H9 (cell line): Measurements from ENCODE around the gene ARMC9. TPM values are rescaled to one million over a fixed set of nuclear protein-coding genes. Genes with fewer than 3 reads are reported as not detected.

Experiments
- DNase-seq: peaks from one replicate; pipeline ENCODE4 v3.0.0-alpha.2; 2017
- H2AFZ ChIP-seq: one replicate; pipeline ENCODE4 v1.6.1; 2013; ENCODE audit warnings: mild to moderate bottlenecking, low read length, control low read depth, moderate library complexity
- H2AK5ac ChIP-seq: 2 replicates; pipeline ENCODE4 v1.6.1; 2013; ENCODE audit warnings: low read length, control low read depth, mixed read lengths; ENCODE audit not compliant: insufficient read length
- H2BK120ac ChIP-seq: one replicate; pipeline ENCODE4 v1.6.1; 2013; ENCODE audit warnings: low read depth, mild to moderate bottlenecking, low read length, control low read depth, inconsistent platforms; ENCODE audit not compliant: poor library complexity, severe bottlenecking
- H2BK12ac ChIP-seq: 2 replicates; pipeline ENCODE4 v1.6.1; 2013; ENCODE audit warnings: low read length, control low read depth, mixed read lengths, low read depth; ENCODE audit not compliant: insufficient read length
- H2BK15ac ChIP-seq: 2 replicates; pipeline ENCODE4 v1.6.1; 2013; ENCODE audit warnings: low read depth, low read length, control low read depth
- H2BK20ac ChIP-seq: one replicate; pipeline ENCODE4 v1.6.1; 2013; ENCODE audit warnings: low read depth, mild to moderate bottlenecking, low read length, control low read depth, inconsistent platforms; ENCODE audit not compliant: poor library complexity, severe bottlenecking
- H2BK5ac ChIP-seq: 2 replicates; pipeline ENCODE4 v1.6.1; 2013; ENCODE audit warnings: low read length, control low read depth, mixed read lengths; ENCODE audit not compliant: insufficient read length
- H3K14ac ChIP-seq: 2 replicates; pipeline ENCODE4 v1.6.1; 2013; ENCODE audit warnings: low read length, control low read depth; ENCODE audit not compliant: insufficient read depth
- H3K18ac ChIP-seq: 2 replicates; pipeline ENCODE4 v1.6.1; 2013; ENCODE audit warnings: low read depth, mild to moderate bottlenecking, mixed read lengths, low read length, control low read depth; ENCODE audit not compliant: insufficient read length
- H3K23ac ChIP-seq: 2 replicates; pipeline ENCODE4 v1.6.1; 2013; ENCODE audit warnings: low read length, control low read depth, mixed read lengths, low read depth; ENCODE audit not compliant: insufficient read length
- H3K23me2 ChIP-seq: 2 replicates; pipeline ENCODE4 v1.6.1; 2013; ENCODE audit warnings: low read depth, mild to moderate bottlenecking, mixed read lengths, low read length, control low read depth; ENCODE audit not compliant: insufficient read length, poor library complexity, severe bottlenecking
- H3K27ac ChIP-seq: 2 replicates; pipeline ENCODE4 v1.5.1; 2013; ENCODE audit warnings: low read length, control low read depth, mixed read lengths, low read depth; ENCODE audit not compliant: insufficient read length
- H3K27me3 ChIP-seq: 2 replicates; pipeline ENCODE4 v1.6.1; 2013; ENCODE audit warnings: low read length, control low read depth, inconsistent platforms; ENCODE audit not compliant: insufficient read depth
- H3K4ac ChIP-seq: 2 replicates; pipeline ENCODE4 v1.6.1; 2013; ENCODE audit warnings: low read depth, mild to moderate bottlenecking, control low read depth, inconsistent platforms, low read length, moderate library complexity
- H3K4me1 ChIP-seq: 2 replicates; pipeline ENCODE4 v1.6.1; 2013; ENCODE audit warnings: low read length, control low read depth, inconsistent platforms; ENCODE audit not compliant: insufficient read depth
- H3K4me2 ChIP-seq: 2 replicates; pipeline ENCODE4 v1.6.1; 2013; ENCODE audit warnings: low read length, control low read depth, mixed read lengths; ENCODE audit not compliant: insufficient read length, insufficient read depth
- H3K56ac ChIP-seq: 2 replicates; pipeline ENCODE4 v1.6.1; 2013; ENCODE audit warnings: low read depth, mild to moderate bottlenecking, mixed read lengths, low read length, control low read depth; ENCODE audit not compliant: insufficient read length
- H3K79me1 ChIP-seq: 2 replicates; pipeline ENCODE4 v1.6.1; 2013; ENCODE audit warnings: low read depth, mild to moderate bottlenecking, moderate library complexity, low read length, control low read depth, inconsistent platforms; ENCODE audit not compliant: insufficient read depth, poor library complexity, severe bottlenecking
- H3K79me2 ChIP-seq: 2 replicates; pipeline ENCODE4 v1.6.1; 2013; ENCODE audit warnings: low read length, control low read depth, inconsistent platforms; ENCODE audit not compliant: insufficient read depth
- H3K9ac ChIP-seq: 2 replicates; pipeline ENCODE4 v1.6.1; 2013; ENCODE audit warnings: low read length, control low read depth, mixed read lengths; ENCODE audit not compliant: insufficient read length; ENCODE audit errors: extremely low read depth
- H3K9me3 ChIP-seq: one replicate; pipeline ENCODE4 v1.6.1; 2013; ENCODE audit warnings: low read depth, low read length, inconsistent platforms; ENCODE audit not compliant: control insufficient read depth
- H3T11ph ChIP-seq: one replicate; pipeline ENCODE4 v1.6.1; 2013; ENCODE audit warnings: mild to moderate bottlenecking, low read length, control low read depth, inconsistent platforms
- H4K20me1 ChIP-seq: one replicate; pipeline ENCODE4 v1.6.1; 2013; ENCODE audit not compliant: control insufficient read depth, insufficient read length, insufficient read depth
- H4K5ac ChIP-seq: 2 replicates; pipeline ENCODE4 v1.6.1; 2013; ENCODE audit warnings: low read depth, mild to moderate bottlenecking, mixed read lengths, low read length, control low read depth; ENCODE audit not compliant: insufficient read length
- H4K8ac ChIP-seq: replicated peaks from 2 replicates; pipeline ENCODE4 v1.6.1; 2013; ENCODE audit warnings: low read length, control low read depth, mixed read lengths, low read depth; ENCODE audit not compliant: insufficient read length
- H4K91ac ChIP-seq: 2 replicates; pipeline ENCODE4 v1.6.1; 2013; ENCODE audit warnings: low read depth, mild to moderate bottlenecking, moderate library complexity, mixed read lengths, low read length, control low read depth; ENCODE audit not compliant: insufficient read length
- H3K27ac Mint-ChIP-seq, 3 experiments: 2 replicates in 2 of 3; 3 replicates in 1 of 3; pipeline ENCODE4 v1.8.0; 2020 to 2021; ENCODE audit warnings: mixed read lengths in 3 of 3, mild to moderate bottlenecking in 1 of 3, moderate library complexity in 1 of 3
- H3K27me3 Mint-ChIP-seq: 2 replicates; pipeline ENCODE4 v1.8.0; 2021; ENCODE audit warnings: low read depth, mild to moderate bottlenecking, moderate library complexity, mixed read lengths
- H3K36me3 Mint-ChIP-seq, 3 experiments: 2 replicates in 2 of 3; 3 replicates in 1 of 3; pipeline ENCODE4 v1.8.0; 2020 to 2021; ENCODE audit warnings: low read depth in 3 of 3, mixed read lengths in 3 of 3; ENCODE audit not compliant: insufficient read depth in 1 of 3
- H3K4me1 Mint-ChIP-seq, 2 experiments: 2 replicates each; pipeline ENCODE4 v1.8.0; 2020; ENCODE audit warnings: mixed read lengths in 2 of 2
- H3K4me3 Mint-ChIP-seq, 2 experiments: 2 replicates in 1 of 2; 3 replicates in 1 of 2; pipeline ENCODE4 v1.8.0; 2020 to 2021; ENCODE audit warnings: mild to moderate bottlenecking in 2 of 2, mixed read lengths in 2 of 2, moderate library complexity in 1 of 2
- H3K9me3 Mint-ChIP-seq, 2 experiments: 2 replicates in 1 of 2; 3 replicates in 1 of 2; pipeline ENCODE4 v1.8.0; 2020; ENCODE audit warnings: mild to moderate bottlenecking in 2 of 2, mixed read lengths in 2 of 2, moderate library complexity in 1 of 2
- whole genome bisulfite sequencing: extraction: QIAGEN DNeasy Blood & Tissue Kit; methylation state at CpG from one replicate; pipeline ENCODE4 v1.1.7; 2013; ENCODE audit warnings: missing lambda C conversion rate, low lambda C conversion rate, mixed read lengths; ENCODE audit not compliant: insufficient read length; ENCODE audit errors: extremely low coverage; 5-methylcytosine and 5-hydroxymethylcytosine counted together
- total RNA-seq: library from RNA; stranded (reverse); gene quantifications from 2 replicates; pipeline ENCODE4 v1.2.1, GENCODE V29; 2021
- TF ChIP-seq, protein P1 (sequence below): fragments of 200-600 bp; sonication (generic); conservative IDR thresholded peaks from 3 replicates; pipeline ENCODE4 v1.8.0; 2021; ENCODE audit warnings: antibody characterized with exemption, mild to moderate bottlenecking

The ARMC9 gene
- total RNA-seq, 1 experiment from 2014 or later = 37.6 TPM

DNA sequence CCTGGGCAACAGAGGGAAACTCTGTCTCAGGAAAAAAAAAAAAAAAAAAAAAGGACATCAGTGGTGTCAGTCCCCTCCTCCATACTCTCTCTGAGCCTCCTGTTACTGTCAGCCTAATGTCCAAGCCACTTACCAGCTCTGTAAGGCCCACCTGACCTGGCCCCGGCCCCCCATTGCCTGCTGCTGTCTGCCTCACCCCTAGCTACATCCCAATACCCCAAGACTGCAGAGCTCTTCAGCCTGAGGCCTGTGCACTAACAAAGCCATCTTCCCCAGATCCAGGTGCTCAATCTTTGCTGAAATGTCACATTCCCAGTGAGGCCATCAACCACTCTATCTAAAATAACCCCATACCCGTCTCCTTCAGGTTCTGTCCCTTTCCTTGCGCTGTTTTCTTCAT lies 5.7 kb downstream of the ARMC9 start:
- WGBS = no CpG with 5 or more reads among the region's 3 CpGs
- TF ChIP-seq, protein P1, sequence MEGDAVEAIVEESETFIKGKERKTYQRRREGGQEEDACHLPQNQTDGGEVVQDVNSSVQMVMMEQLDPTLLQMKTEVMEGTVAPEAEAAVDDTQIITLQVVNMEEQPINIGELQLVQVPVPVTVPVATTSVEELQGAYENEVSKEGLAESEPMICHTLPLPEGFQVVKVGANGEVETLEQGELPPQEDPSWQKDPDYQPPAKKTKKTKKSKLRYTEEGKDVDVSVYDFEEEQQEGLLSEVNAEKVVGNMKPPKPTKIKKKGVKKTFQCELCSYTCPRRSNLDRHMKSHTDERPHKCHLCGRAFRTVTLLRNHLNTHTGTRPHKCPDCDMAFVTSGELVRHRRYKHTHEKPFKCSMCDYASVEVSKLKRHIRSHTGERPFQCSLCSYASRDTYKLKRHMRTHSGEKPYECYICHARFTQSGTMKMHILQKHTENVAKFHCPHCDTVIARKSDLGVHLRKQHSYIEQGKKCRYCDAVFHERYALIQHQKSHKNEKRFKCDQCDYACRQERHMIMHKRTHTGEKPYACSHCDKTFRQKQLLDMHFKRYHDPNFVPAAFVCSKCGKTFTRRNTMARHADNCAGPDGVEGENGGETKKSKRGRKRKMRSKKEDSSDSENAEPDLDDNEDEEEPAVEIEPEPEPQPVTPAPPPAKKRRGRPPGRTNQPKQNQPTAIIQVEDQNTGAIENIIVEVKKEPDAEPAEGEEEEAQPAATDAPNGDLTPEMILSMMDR = no peak
- H3K27me3 ChIP-seq = no peaks in the 10 kb centered on the region
- peaks cover 19 to 54% (median 36%) of the 10 kb centered on the region in 3 experiments for H3K36me3 Mint-ChIP-seq
- no peak overlapping the region for H2BK20ac ChIP-seq
- H4K20me1 ChIP-seq = no peaks in the 10 kb centered on the region
- no peak overlapping the region for H3K14ac ChIP-seq
- no peak overlapping the region for H2BK15ac ChIP-seq
- no peak overlapping the region for H3K27ac ChIP-seq
- peak overlapping the region in 1 of 3 experiments; percentile 2; a peak in 1 of 7 replicates for H3K27ac Mint-ChIP-seq
- H3T11ph ChIP-seq = no peak overlapping the region
- H3K79me1 ChIP-seq = no peaks in the 10 kb centered on the region
- no peaks in the 10 kb centered on the region for H3K27me3 Mint-ChIP-seq
- no peak overlapping the region for H4K5ac ChIP-seq
- DNase-seq = no peak
- no peak overlapping the region for H4K91ac ChIP-seq
- H3K23ac ChIP-seq = no peak overlapping the region
- H2BK12ac ChIP-seq = no peak overlapping the region
- peaks cover 15 to 16% of the 10 kb centered on the region in 2 experiments for H3K4me1 Mint-ChIP-seq
- H2AFZ ChIP-seq = no peak overlapping the region
- no peak overlapping the region for H4K8ac ChIP-seq
- no peaks in the 10 kb centered on the region for H3K23me2 ChIP-seq
- H3K4me2 ChIP-seq = no peak overlapping the region
- no peaks in the 10 kb centered on the region for H3K9me3 ChIP-seq
- H2BK120ac ChIP-seq = no peak overlapping the region
- no peaks in the 10 kb centered on the region for H3K4me1 ChIP-seq
- H2AK5ac ChIP-seq = no peak overlapping the region
- no peak overlapping the region for H2BK5ac ChIP-seq
- no peak overlapping the region for H3K9ac ChIP-seq
- no peak overlapping the region for H3K56ac ChIP-seq
- no peak overlapping the region for H3K18ac ChIP-seq
- H3K4me3 Mint-ChIP-seq = no peak overlapping the region
- peaks cover 3 to 8% of the 10 kb centered on the region in 2 experiments; a peak in 4 of 5 replicates for H3K9me3 Mint-ChIP-seq
- no peaks in the 10 kb centered on the region; the same call in 1 of the 2 replicates for H3K79me2 ChIP-seq
- no peak overlapping the region for H3K4ac ChIP-seq
